NB4 (cell line): ENCODE results near the gene KRT10.

ENCODE experiments used
- DNase-seq: peaks from one replicate; pipeline ENCODE4 v3.0.0; 2010; ENCODE audit warnings: low read depth
- H3K4me3 ChIP-seq: one replicate; pipeline ENCODE4 v1.5.1; 2011; ENCODE audit warnings: mild to moderate bottlenecking, low read depth, low read length, moderate library complexity
- CTCF ChIP-seq: IDR thresholded peaks from one replicate; pipeline ENCODE4 v1.5.1; 2012; ENCODE audit warnings: low read depth, low read length
- MAX ChIP-seq: IDR thresholded peaks from 2 replicates; pipeline ENCODE4 v1.6.1; 2011; ENCODE audit warnings: low read depth, low read length
- MYC ChIP-seq: IDR thresholded peaks from 2 replicates; pipeline ENCODE4 v1.6.1; 2011; ENCODE audit warnings: low read depth, low read length
- POLR2A ChIP-seq: IDR thresholded peaks from 2 replicates; pipeline ENCODE4 v1.6.1; 2011; ENCODE audit warnings: mild to moderate bottlenecking; ENCODE audit not compliant: insufficient read length; ENCODE audit errors: extremely low read depth

The KRT10 gene

GRCh38 chr17:40843242-40843641 is 20.8 kb upstream of the KRT10 start:
- H3K4me3 ChIP-seq: no peak overlapping the region
- DNase-seq: no peak
- TF ChIP-seq MYC (no peak), CTCF (no peak), POLR2A (no peak), MAX (no peak)

GRCh38 chr17:40841246-40841645 is 18.8 kb upstream of the KRT10 start:
- TF ChIP-seq CTCF (no peak), MYC (no peak), MAX (no peak), POLR2A (no peak)
- H3K4me3 ChIP-seq: no peak overlapping the region
- DNase-seq: no peak

GRCh38 chr17:40839194-40839593 is 16.8 kb upstream of the KRT10 start:
- no peak overlapping the region for H3K4me3 ChIP-seq
- TF ChIP-seq CTCF: no peak
- TF ChIP-seq POLR2A: no peak
- TF ChIP-seq MAX: no peak
- DNase-seq: no peak

- no peak overlapping the region for H3K4me3 ChIP-seq
- no peak for DNase-seq
- TF ChIP-seq MAX: no peak
- no peak for TF ChIP-seq POLR2A
- no peak for TF ChIP-seq MYC
- TF ChIP-seq CTCF: no peak
Measured at GRCh38 chr17:40836020-40836419, 13.6 kb upstream of the KRT10 start.

GRCh38 chr17:40833882-40834281 is 11.5 kb upstream of the KRT10 start:
- no peak for TF ChIP-seq MYC
- no peak for TF ChIP-seq POLR2A
- TF ChIP-seq MAX: no peak
- no peak for TF ChIP-seq CTCF
- H3K4me3 ChIP-seq: no peak overlapping the region
- DNase-seq: no peak

- no peak for TF ChIP-seq CTCF
- no peak for TF ChIP-seq MYC
- no peak for TF ChIP-seq MAX
- no peak for TF ChIP-seq POLR2A
- DNase-seq: no peak
- H3K4me3 ChIP-seq: no peak overlapping the region
Measured at GRCh38 chr17:40832840-40833239, 10.4 kb upstream of the KRT10 start.
